Gastroesophageal sphincter (tissue), 3 donors: Measurements from ENCODE around the gene ABHD8.

Experiments
- CTCF ChIP-seq, 4 experiments: fragments of 200-600 bp in 2 of 4; fragments of 450-650 bp in 2 of 4; sonication (generic) in 1 of 4; IDR thresholded peaks; one replicate each; pipeline ENCODE4 v1.5.1; 2017 to 2019; ENCODE audit warnings: antibody characterized with exemption in 4 of 4, mild to moderate bottlenecking in 2 of 4, moderate library complexity in 2 of 4
- EP300 ChIP-seq: sonication (generic); formaldehyde crosslinking; IDR thresholded peaks from one replicate; pipeline ENCODE4 v1.6.1; 2017; ENCODE audit warnings: antibody characterized with exemption, mild to moderate bottlenecking
- POLR2A ChIP-seq, 2 donors: fragments of 450-650 bp; IDR thresholded peaks; one replicate each; pipeline ENCODE4 v1.6.1; 2017; ENCODE audit warnings: antibody characterized with exemption in 2 of 2, mild to moderate bottlenecking in 2 of 2, moderate library complexity in 1 of 2
- POLR2AphosphoS5 ChIP-seq: sonication (generic); formaldehyde crosslinking; IDR thresholded peaks from one replicate; pipeline ENCODE4 v1.6.1; 2017; ENCODE audit warnings: antibody characterized with exemption

GRCh38 chr19:17346109-17346671, 43.0 kb upstream of the ABHD8 start:
- TF ChIP-seq POLR2A (IDR thresholded peaks at IDR 0.05) (no peak), CTCF (IDR thresholded peaks at IDR 0.05) (peak in 3 of 4 experiments; percentile 90 to 97 (median 94)), POLR2AphosphoS5 (no peak), EP300 (no peak)
